Osteocyte (in vitro differentiated cells): ENCODE measurements around the gene C1QTNF1. TPM values are rescaled to one million over a fixed set of nuclear protein-coding genes. Genes with fewer than 3 reads are reported as not detected.

Experiments used
- DNase-seq: peaks from one replicate; pipeline ENCODE4 v3.0.0; 2021; ENCODE audit warnings: mixed read lengths; ENCODE audit not compliant: unreplicated experiment; ENCODE audit errors: extremely low spot score
- H3K27ac Mint-ChIP-seq: one replicate; pipeline ENCODE4 v1.8.0; 2021; ENCODE audit warnings: mild to moderate bottlenecking, mixed read lengths; ENCODE audit not compliant: unreplicated experiment
- H3K27me3 Mint-ChIP-seq: one replicate; pipeline ENCODE4 v1.8.0; 2021; ENCODE audit warnings: mixed read lengths; ENCODE audit not compliant: unreplicated experiment
- H3K36me3 Mint-ChIP-seq: one replicate; pipeline ENCODE4 v1.8.0; 2021; ENCODE audit warnings: mixed read lengths; ENCODE audit not compliant: unreplicated experiment
- H3K4me1 Mint-ChIP-seq: one replicate; pipeline ENCODE4 v1.8.0; 2021; ENCODE audit warnings: mixed read lengths; ENCODE audit not compliant: unreplicated experiment
- H3K4me3 Mint-ChIP-seq: one replicate; pipeline ENCODE4 v1.8.0; 2021; ENCODE audit warnings: mild to moderate bottlenecking, moderate library complexity, mixed read lengths; ENCODE audit not compliant: unreplicated experiment
- H3K9me3 Mint-ChIP-seq: one replicate; pipeline ENCODE4 v1.8.0; 2021; ENCODE audit warnings: mixed read lengths; ENCODE audit not compliant: unreplicated experiment
- CTCF ChIP-seq: fragments of 200-600 bp; sonication (generic); IDR thresholded peaks from 2 replicates; pipeline ENCODE4 v1.5.0; 2021; ENCODE audit warnings: antibody characterized with exemption, mild to moderate bottlenecking, moderate library complexity
- total RNA-seq: library from RNA; stranded (reverse); gene quantifications from 2 replicates; pipeline ENCODE4 v1.2.1, GENCODE V29; 2021

The C1QTNF1 gene
- total RNA-seq, 1 donor from 2014 or later = 203 TPM

DNA sequence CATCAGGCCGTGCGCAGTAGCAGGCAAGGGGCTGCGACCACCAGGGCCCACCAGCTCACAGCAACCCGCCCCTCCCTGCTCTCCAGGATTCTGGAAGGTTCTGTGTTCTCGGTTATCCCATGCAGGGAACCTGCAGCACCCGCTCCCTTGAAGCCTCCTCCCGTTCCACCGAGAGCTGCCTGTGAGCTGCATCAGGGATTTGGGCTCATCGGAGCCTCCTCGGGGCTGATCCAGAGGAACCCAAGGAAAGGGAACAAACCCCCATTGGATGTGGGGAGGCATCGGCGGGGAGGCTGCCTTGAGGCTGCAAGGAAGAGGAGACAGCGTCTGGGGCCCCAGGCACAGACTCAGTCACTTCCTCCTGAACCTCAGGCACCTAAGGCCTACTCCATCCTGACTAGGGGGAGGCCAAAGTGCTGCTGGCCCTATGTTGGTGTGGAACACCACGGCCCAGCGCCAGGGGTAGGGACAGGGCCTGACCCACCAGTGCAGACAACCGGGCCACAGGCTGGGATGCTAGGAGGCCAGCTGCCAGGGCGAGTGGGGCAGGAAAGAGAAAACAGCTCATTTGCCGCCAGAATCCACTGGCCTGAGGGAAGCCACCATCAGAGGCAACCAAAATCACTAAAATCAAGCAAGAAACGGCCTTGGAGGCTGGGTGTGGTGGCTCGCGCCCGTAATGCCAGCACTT is 29.8 kb upstream of the C1QTNF1 start:
- H3K27ac Mint-ChIP-seq = no peak overlapping the region
- H3K4me3 Mint-ChIP-seq = no peak overlapping the region
- TF ChIP-seq CTCF = no peak
- peaks cover 10% of the 10 kb centered on the region for H3K4me1 Mint-ChIP-seq
- DNase-seq = no peak
- peaks cover 25% of the 10 kb centered on the region for H3K36me3 Mint-ChIP-seq
- no peaks in the 10 kb centered on the region for H3K9me3 Mint-ChIP-seq
- H3K27me3 Mint-ChIP-seq = no peaks in the 10 kb centered on the region

DNA sequence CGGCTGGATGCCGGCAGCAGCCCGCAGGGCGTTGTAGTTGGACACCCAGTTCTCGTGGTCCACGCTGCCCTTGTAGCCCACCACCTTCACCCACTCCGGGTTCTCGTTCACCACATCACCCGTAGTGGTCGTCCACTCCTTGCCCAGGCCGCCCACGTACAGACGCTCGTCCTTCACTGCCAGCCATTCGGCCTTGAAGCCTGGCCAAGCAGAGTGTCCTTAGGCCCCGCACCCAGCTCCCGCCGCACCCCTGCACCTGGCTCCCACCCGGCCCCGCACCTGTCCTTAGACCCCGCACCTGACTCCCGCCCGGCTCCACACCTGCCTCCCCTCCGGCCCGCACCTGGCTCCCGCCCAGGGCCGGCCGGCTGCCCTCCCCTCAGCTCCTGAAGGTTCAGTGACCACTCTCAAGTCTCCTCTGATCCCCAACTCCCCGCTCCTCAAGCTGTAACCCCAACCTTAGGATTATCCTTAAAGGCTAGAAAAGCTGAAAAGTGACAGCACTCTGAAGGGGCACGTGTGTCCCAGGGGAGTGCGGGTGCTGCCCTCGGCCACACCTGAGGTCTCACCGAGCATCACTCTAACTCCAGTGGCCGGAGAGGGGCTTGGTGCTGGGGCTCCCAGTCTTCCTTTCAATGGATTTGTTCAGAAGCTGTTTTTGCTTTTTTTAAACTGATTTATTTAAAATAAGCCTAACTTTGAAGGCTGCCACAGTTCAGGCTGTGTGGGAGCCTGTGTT is 28.8 kb upstream of the C1QTNF1 start:
- Mint-ChIP-seq H3K27ac (no peak overlapping the region), H3K4me1 (peaks cover 10% of the 10 kb centered on the region), H3K27me3 (no peaks in the 10 kb centered on the region), H3K9me3 (no peaks in the 10 kb centered on the region), H3K4me3 (no peak overlapping the region), H3K36me3 (peaks cover 28% of the 10 kb centered on the region)
- no peak for TF ChIP-seq CTCF
- no peak for DNase-seq

- DNase-seq = no peak
- TF ChIP-seq CTCF = no peak
- no peaks in the 10 kb centered on the region for H3K27me3 Mint-ChIP-seq
- H3K4me1 Mint-ChIP-seq = peaks cover 10% of the 10 kb centered on the region
- no peaks in the 10 kb centered on the region for H3K9me3 Mint-ChIP-seq
- H3K27ac Mint-ChIP-seq = peak overlapping the region; percentile 27
- H3K36me3 Mint-ChIP-seq = peaks cover 24% of the 10 kb centered on the region
- no peak overlapping the region for H3K4me3 Mint-ChIP-seq
These were observed 28.1 kb upstream of the C1QTNF1 start for GRCh38 chr17:78995761-78996451.

GRCh38 chr17:78996781-78997201 is 27.2 kb upstream of the C1QTNF1 start:
- Mint-ChIP-seq H3K4me1 (peaks cover 10% of the 10 kb centered on the region), H3K27ac (no peak overlapping the region), H3K4me3 (no peak overlapping the region), H3K36me3 (peaks cover 19% of the 10 kb centered on the region), H3K9me3 (no peaks in the 10 kb centered on the region), H3K27me3 (no peaks in the 10 kb centered on the region)
- no peak for TF ChIP-seq CTCF
- DNase-seq = no peak

DNA sequence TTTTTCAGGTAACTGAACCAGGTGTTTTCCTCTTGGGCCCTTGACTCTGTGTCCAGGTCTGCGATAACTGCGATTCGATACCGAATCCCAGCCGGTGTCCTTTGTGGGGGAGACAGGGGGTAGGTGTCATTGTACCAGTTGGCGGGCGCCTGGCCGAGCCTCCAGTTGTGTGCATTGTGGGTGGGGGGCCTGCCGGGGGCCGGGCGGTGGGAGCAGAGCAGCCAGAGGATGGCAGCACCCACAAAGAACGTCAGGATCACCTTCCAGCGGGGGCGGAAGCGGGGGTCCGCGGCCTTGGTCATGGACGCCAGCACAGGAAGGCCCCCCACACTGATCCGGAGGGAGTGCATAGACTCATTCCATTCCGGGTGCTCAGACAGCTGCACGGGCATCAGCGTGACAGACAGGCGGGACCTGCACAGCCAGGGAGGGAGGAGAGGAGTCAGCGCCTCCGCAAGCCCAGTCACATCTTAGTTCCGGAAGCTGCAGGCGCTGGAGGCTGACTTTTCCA is 26.7 kb upstream of the C1QTNF1 start:
- Mint-ChIP-seq H3K9me3 (no peaks in the 10 kb centered on the region), H3K4me1 (peaks cover 10% of the 10 kb centered on the region), H3K4me3 (no peak overlapping the region), H3K27me3 (no peaks in the 10 kb centered on the region), H3K27ac (no peak overlapping the region), H3K36me3 (peaks cover 17% of the 10 kb centered on the region)
- no peak for DNase-seq
- no peak for TF ChIP-seq CTCF
